ENCODE data around the gene TUBB.

DNA sequence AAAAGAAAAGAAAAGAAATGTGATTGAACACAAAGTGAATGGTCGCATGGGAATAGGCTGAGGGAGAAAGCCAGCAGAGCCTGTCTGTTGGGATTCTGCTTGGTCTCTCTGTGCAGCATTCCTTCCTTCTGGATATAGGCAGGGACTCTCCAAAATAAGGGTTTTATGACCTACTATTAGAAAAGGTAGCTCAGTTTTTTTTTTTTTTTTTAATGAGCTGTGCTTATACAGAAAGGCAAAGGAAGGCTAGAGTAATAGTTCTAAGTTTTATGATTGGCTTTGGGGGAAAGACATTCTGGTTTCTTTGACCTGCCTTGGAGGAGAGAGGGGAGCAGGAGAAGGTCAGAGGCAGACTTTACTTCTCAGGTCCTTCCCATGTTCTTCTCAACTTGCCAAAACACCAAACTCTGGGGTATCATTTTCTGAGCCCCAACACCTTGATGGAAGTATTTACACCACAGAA, 43.0 kb downstream of the TUBB start:
- TF ChIP-seq, protein P1, sequence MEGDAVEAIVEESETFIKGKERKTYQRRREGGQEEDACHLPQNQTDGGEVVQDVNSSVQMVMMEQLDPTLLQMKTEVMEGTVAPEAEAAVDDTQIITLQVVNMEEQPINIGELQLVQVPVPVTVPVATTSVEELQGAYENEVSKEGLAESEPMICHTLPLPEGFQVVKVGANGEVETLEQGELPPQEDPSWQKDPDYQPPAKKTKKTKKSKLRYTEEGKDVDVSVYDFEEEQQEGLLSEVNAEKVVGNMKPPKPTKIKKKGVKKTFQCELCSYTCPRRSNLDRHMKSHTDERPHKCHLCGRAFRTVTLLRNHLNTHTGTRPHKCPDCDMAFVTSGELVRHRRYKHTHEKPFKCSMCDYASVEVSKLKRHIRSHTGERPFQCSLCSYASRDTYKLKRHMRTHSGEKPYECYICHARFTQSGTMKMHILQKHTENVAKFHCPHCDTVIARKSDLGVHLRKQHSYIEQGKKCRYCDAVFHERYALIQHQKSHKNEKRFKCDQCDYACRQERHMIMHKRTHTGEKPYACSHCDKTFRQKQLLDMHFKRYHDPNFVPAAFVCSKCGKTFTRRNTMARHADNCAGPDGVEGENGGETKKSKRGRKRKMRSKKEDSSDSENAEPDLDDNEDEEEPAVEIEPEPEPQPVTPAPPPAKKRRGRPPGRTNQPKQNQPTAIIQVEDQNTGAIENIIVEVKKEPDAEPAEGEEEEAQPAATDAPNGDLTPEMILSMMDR (conservative IDR thresholded peaks at IDR 0.05; ENCODE audit: low read depth, low read length), result no peak
- TF ChIP-seq POLR2A (IDR thresholded peaks at IDR 0.05; ENCODE audit: low read depth, low read length) (no peak), SMC3 (IDR thresholded peaks at IDR 0.05; ENCODE audit: low read depth, low read length) (no peak), BHLHE40 (IDR thresholded peaks at IDR 0.05; ENCODE audit: low read depth, low read length) (no peak), CHD1 (IDR thresholded peaks at IDR 0.05; ENCODE audit: low read depth, low read length) (no peak), CEBPB (IDR thresholded peaks at IDR 0.05; ENCODE audit: low read depth, low read length) (no peak), MXI1 (IDR thresholded peaks at IDR 0.05; ENCODE audit: borderline replicate concordance, low read depth, low read length) (no peak)
- TF ChIP-seq, protein P2, sequence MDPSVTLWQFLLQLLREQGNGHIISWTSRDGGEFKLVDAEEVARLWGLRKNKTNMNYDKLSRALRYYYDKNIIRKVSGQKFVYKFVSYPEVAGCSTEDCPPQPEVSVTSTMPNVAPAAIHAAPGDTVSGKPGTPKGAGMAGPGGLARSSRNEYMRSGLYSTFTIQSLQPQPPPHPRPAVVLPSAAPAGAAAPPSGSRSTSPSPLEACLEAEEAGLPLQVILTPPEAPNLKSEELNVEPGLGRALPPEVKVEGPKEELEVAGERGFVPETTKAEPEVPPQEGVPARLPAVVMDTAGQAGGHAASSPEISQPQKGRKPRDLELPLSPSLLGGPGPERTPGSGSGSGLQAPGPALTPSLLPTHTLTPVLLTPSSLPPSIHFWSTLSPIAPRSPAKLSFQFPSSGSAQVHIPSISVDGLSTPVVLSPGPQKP (IDR thresholded peaks at IDR 0.05; ENCODE audit: borderline replicate concordance, low read depth, low read length), result no peak
- TF ChIP-seq, protein P3, sequence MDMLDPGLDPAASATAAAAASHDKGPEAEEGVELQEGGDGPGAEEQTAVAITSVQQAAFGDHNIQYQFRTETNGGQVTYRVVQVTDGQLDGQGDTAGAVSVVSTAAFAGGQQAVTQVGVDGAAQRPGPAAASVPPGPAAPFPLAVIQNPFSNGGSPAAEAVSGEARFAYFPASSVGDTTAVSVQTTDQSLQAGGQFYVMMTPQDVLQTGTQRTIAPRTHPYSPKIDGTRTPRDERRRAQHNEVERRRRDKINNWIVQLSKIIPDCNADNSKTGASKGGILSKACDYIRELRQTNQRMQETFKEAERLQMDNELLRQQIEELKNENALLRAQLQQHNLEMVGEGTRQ (IDR thresholded peaks at IDR 0.05; ENCODE audit: low read depth, low read length), result no peak
